Sigmoid colon (tissue), 4 donors: Measurements from ENCODE around the gene SLC44A5.

ENCODE experiments used
- POLR2A ChIP-seq, 2 donors: fragments of 450-650 bp; IDR thresholded peaks; one replicate each; pipeline ENCODE4 v1.6.1; 2016; ENCODE audit warnings: antibody characterized with exemption in 2 of 2, mild to moderate bottlenecking in 2 of 2, moderate library complexity in 2 of 2
- POLR2AphosphoS5 ChIP-seq, 4 donors: sonication (generic); formaldehyde crosslinking; IDR thresholded peaks; one replicate each; pipeline ENCODE4 v1.6.1; 2017; ENCODE audit warnings: antibody characterized with exemption in 4 of 4
- TF ChIP-seq, protein P1 (sequence below), 4 experiments: fragments of 450-650 bp in 3 of 4; fragments of 200-600 bp in 1 of 4; IDR thresholded peaks; one replicate each; pipeline ENCODE4 v1.5.1; 2016 to 2019; ENCODE audit warnings: antibody characterized with exemption in 4 of 4, mild to moderate bottlenecking in 3 of 4, moderate library complexity in 2 of 4

DNA sequence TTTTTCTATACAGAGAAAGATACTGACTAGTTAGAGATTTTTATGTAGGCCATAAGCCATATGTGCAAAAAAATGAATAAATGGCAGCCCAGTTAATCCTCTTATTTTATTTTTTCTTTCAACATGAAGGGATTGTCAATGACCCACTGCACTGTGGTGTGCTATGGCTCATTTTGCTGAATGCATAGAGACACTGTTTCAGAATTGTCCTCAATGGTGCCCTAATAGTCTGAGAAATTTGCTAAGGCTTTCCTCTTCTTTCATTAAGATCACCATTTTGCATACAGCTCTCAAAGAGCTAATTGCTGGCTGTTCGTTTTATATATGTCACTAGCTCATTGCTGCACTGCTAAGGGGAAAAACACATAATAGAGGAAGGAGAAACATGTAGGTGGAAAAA is 189.5 kb downstream of the SLC44A5 start:
- TF ChIP-seq POLR2A (IDR thresholded peaks at IDR 0.05) (no peak), POLR2AphosphoS5 (IDR thresholded peaks at IDR 0.05) (no peak)
- TF ChIP-seq, protein P1, sequence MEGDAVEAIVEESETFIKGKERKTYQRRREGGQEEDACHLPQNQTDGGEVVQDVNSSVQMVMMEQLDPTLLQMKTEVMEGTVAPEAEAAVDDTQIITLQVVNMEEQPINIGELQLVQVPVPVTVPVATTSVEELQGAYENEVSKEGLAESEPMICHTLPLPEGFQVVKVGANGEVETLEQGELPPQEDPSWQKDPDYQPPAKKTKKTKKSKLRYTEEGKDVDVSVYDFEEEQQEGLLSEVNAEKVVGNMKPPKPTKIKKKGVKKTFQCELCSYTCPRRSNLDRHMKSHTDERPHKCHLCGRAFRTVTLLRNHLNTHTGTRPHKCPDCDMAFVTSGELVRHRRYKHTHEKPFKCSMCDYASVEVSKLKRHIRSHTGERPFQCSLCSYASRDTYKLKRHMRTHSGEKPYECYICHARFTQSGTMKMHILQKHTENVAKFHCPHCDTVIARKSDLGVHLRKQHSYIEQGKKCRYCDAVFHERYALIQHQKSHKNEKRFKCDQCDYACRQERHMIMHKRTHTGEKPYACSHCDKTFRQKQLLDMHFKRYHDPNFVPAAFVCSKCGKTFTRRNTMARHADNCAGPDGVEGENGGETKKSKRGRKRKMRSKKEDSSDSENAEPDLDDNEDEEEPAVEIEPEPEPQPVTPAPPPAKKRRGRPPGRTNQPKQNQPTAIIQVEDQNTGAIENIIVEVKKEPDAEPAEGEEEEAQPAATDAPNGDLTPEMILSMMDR (IDR thresholded peaks at IDR 0.05), result no peak
